HepG2 (cell line): Measurements from ENCODE around the gene ARMC5. TPM values are rescaled to one million over a fixed set of nuclear protein-coding genes. Genes with fewer than 3 reads are reported as not detected.

Experiments
- ATF5 ChIP-seq: sonication (generic); formaldehyde crosslinking; IDR thresholded peaks from 2 replicates; pipeline ENCODE4 v1.4.0; 2020; ENCODE audit warnings: mild to moderate bottlenecking, low read depth, missing genetic modification reagents
- BRD4 ChIP-seq: sonication (generic); formaldehyde crosslinking; IDR thresholded peaks from 2 replicates; pipeline ENCODE4 v1.4.0; 2020; ENCODE audit warnings: missing genetic modification reagents
- CEBPG ChIP-seq: IDR thresholded peaks from 2 replicates; pipeline ENCODE4 v1.6.1; 2016
- E2F1 ChIP-seq: sonication (generic); formaldehyde crosslinking; IDR thresholded peaks from 2 replicates; pipeline ENCODE4 v1.5.0; 2020; ENCODE audit warnings: missing genetic modification reagents
- MAFG ChIP-seq: sonication (generic); formaldehyde crosslinking; IDR thresholded peaks from 2 replicates; pipeline ENCODE4 v1.5.1; 2020; ENCODE audit warnings: mild to moderate bottlenecking, missing genetic modification reagents
- MLX ChIP-seq: IDR thresholded peaks from 2 replicates; pipeline ENCODE4 v1.6.1; 2016
- MTA1 ChIP-seq: sonication (generic); formaldehyde crosslinking; IDR thresholded peaks from 2 replicates; pipeline ENCODE4 v1.4.0; 2020; ENCODE audit warnings: missing genetic modification reagents, mild to moderate bottlenecking, borderline replicate concordance
- PHF20 ChIP-seq: sonication (generic); formaldehyde crosslinking; IDR thresholded peaks from 2 replicates; pipeline ENCODE4 v1.5.0; 2020; ENCODE audit warnings: mild to moderate bottlenecking, missing genetic modification reagents
- SMAD1 ChIP-seq: sonication (generic); formaldehyde crosslinking; IDR thresholded peaks from 2 replicates; pipeline ENCODE4 v1.4.0; 2020; ENCODE audit warnings: missing genetic modification reagents, low read depth, mild to moderate bottlenecking, borderline replicate concordance
- SRY ChIP-seq: sonication (generic); formaldehyde crosslinking; IDR thresholded peaks from 2 replicates; pipeline ENCODE4 v1.8.0; 2022; ENCODE audit warnings: mild to moderate bottlenecking, missing genetic modification reagents
- TCF12 ChIP-seq, 2 experiments: fragments of 450-650 bp in 1 of 2; sonication (generic) in 1 of 2; formaldehyde crosslinking in 1 of 2; IDR thresholded peaks; 2 replicates each; pipeline versions ENCODE4 v1.6.1 to v1.8.0; 2017 to 2022; ENCODE audit warnings: antibody characterized with exemption in 1 of 2, mild to moderate bottlenecking in 1 of 2, missing genetic modification reagents in 1 of 2, moderate library complexity in 1 of 2
- TEF ChIP-seq: sonication (generic); formaldehyde crosslinking; IDR thresholded peaks from 2 replicates; pipeline ENCODE4 v1.5.0; 2020; ENCODE audit warnings: missing genetic modification reagents
- ZFP37 ChIP-seq: sonication (generic); formaldehyde crosslinking; IDR thresholded peaks from 2 replicates; pipeline ENCODE4 v1.4.0; 2020; ENCODE audit warnings: missing genetic modification reagents, borderline replicate concordance
- ZFP91 ChIP-seq: sonication (generic); formaldehyde crosslinking; IDR thresholded peaks from 2 replicates; pipeline ENCODE4 v1.9.0; 2022; ENCODE audit warnings: missing genetic modification reagents, mild to moderate bottlenecking, borderline replicate concordance
- ZNF234 ChIP-seq: sonication (generic); formaldehyde crosslinking; conservative IDR thresholded peaks from 2 replicates; pipeline ENCODE4 v1.5.1; 2020; ENCODE audit warnings: mild to moderate bottlenecking, missing genetic modification reagents
- ZNF432 ChIP-seq: sonication (generic); formaldehyde crosslinking; IDR thresholded peaks from 2 replicates; pipeline ENCODE4 v1.5.0; 2020; ENCODE audit warnings: missing genetic modification reagents, mild to moderate bottlenecking, borderline replicate concordance
- ZNF550 ChIP-seq: sonication (generic); formaldehyde crosslinking; IDR thresholded peaks from 2 replicates; pipeline ENCODE4 v1.4.0; 2020; ENCODE audit warnings: mild to moderate bottlenecking, missing genetic modification reagents, borderline replicate concordance
- ZNF7 ChIP-seq: IDR thresholded peaks from 2 replicates; pipeline ENCODE4 v1.6.1; 2016; ENCODE audit warnings: missing biosample characterization, missing genetic modification reagents
- ZNF709 ChIP-seq: sonication (generic); formaldehyde crosslinking; IDR thresholded peaks from 2 replicates; pipeline ENCODE4 v1.5.0; 2020; ENCODE audit warnings: mild to moderate bottlenecking, missing genetic modification reagents
- ZSCAN29 ChIP-seq: sonication (generic); formaldehyde crosslinking; conservative IDR thresholded peaks from 2 replicates; pipeline ENCODE4 v1.4.0; 2020; ENCODE audit warnings: mild to moderate bottlenecking, missing genetic modification reagents
- ZXDC ChIP-seq: sonication (generic); formaldehyde crosslinking; IDR thresholded peaks from 2 replicates; pipeline ENCODE4 v1.5.0; 2020; ENCODE audit warnings: mild to moderate bottlenecking, missing genetic modification reagents
- polyA plus RNA-seq, 8 experiments: library from polyadenylated mRNA; depleted of rRNA in 3 of 8; stranded (reverse) in 7 of 8; unstranded in 1 of 8; fragments of >200 nt; fragmentation: Illumina TruSeq in 4 of 8; extraction: Trizol in 4 of 8; gene quantifications; 2 replicates each; pipeline versions ENCODE4 v1.2.1 to v1.2.3, GENCODE V29; 2011 to 2016; ENCODE audit warnings: low read depth in 4 of 8, missing spikeins in 1 of 8, mixed read lengths in 1 of 8; ENCODE audit not compliant: insufficient read depth in 1 of 8
- total RNA-seq, 5 experiments: library from RNA; depleted of rRNA; stranded (reverse); fragments of >200 nt; fragmentation: Illumina TruSeq; extraction: Trizol; gene quantifications; 2 replicates each; pipeline ENCODE4 v1.2.3, GENCODE V29; 2016; ENCODE audit warnings: low read depth in 1 of 5

The ARMC5 gene
- total and polyA plus RNA-seq, 2 of the 13 experiments (the other 11 are each of a cell fraction or from before 2014, with no cell fraction given), result 10.8 to 22.3 TPM

- TF ChIP-seq TEF (CRISPR knock-in tag), result no peak
- no peak for TF ChIP-seq TCF12 (IDR thresholded peaks at IDR 0.05)
- TF ChIP-seq TCF12 (CRISPR knock-in tag; IDR thresholded peaks at IDR 0.05), result no peak
- no peak for TF ChIP-seq BRD4 (CRISPR knock-in tag)
- no peak for TF ChIP-seq PHF20 (CRISPR knock-in tag)
- no peak for TF ChIP-seq E2F1
- no peak for TF ChIP-seq ZFP37 (CRISPR knock-in tag)
- TF ChIP-seq ZNF7, result no peak
- 0 out of 2 replicates have a peak, but pooled peaks have one; percentile 58 for TF ChIP-seq MTA1 (CRISPR knock-in tag)
- no peak for TF ChIP-seq ZNF234 (CRISPR knock-in tag)
- TF ChIP-seq MLX, result peak; percentile 29; the same call in 1 of the 2 replicates
- TF ChIP-seq SRY (CRISPR knock-in tag), result 0 out of 2 replicates have a peak, but pooled peaks have one; percentile 51
- TF ChIP-seq ZSCAN29 (CRISPR knock-in tag), result 0 out of 2 replicates have a peak, but pooled peaks have one; percentile 12
- peak; percentile 89 for TF ChIP-seq MAFG (CRISPR knock-in tag)
- TF ChIP-seq ZNF432 (CRISPR knock-in tag), result no peak
- TF ChIP-seq ZNF709, result no peak
- no peak for TF ChIP-seq ZXDC
- peak; percentile 73; the same call in 1 of the 2 replicates for TF ChIP-seq ZFP91
- TF ChIP-seq SMAD1 (CRISPR knock-in tag), result no peak
- peak; percentile 58 for TF ChIP-seq CEBPG (CRISPR knock-in tag)
- no peak for TF ChIP-seq ATF5 (CRISPR knock-in tag)
- TF ChIP-seq ZNF550, result no peak
Measured at GRCh38 chr16:31453255-31454204, 5.8 kb upstream of the ARMC5 start (continued).
